HG03159 (cell line): ENCODE measurements around the gene ANKRD44.
A peak's percentile ranks its signal among the peaks of the same experiment; 100 is the strongest.

ENCODE experiments used
- ATAC-seq: cut with Tn5 transposase; IDR thresholded peaks from one replicate; pipeline ENCODE4 v1.9.1; 2021; ENCODE audit warnings: mild to moderate bottlenecking, moderate library complexity; ENCODE audit not compliant: unreplicated experiment

Gene ANKRD44

GRCh38 chr2:197124639-197125390 is 185.8 kb downstream of the ANKRD44 start:
- ATAC-seq: no peak

GRCh38 chr2:197122821-197123220 is 187.8 kb downstream of the ANKRD44 start:
- ATAC-seq: no peak

GRCh38 chr2:197121756-197122385 is 188.7 kb downstream of the ANKRD44 start:
- ATAC-seq: no peak

- ATAC-seq: no peak
These were observed 189.3 kb downstream of the ANKRD44 start for GRCh38 chr2:197121255-197121654.

- ATAC-seq: no peak
These were observed 194.2 kb downstream of the ANKRD44 start for GRCh38 chr2:197116306-197116879.

GRCh38 chr2:197115325-197115724 is 195.3 kb downstream of the ANKRD44 start:
- no peak for ATAC-seq

- ATAC-seq: peak; percentile 73
These were observed 197.3 kb downstream of the ANKRD44 start for GRCh38 chr2:197113275-197113711.

GRCh38 chr2:197109326-197109725 is 201.3 kb downstream of the ANKRD44 start:
- no peak for ATAC-seq

- ATAC-seq: no peak
These were observed 201.8 kb downstream of the ANKRD44 start for GRCh38 chr2:197108758-197109157.

GRCh38 chr2:197107291-197108269 is 203.0 kb downstream of the ANKRD44 start:
- ATAC-seq: no peak

GRCh38 chr2:197103363-197103762 is 207.2 kb downstream of the ANKRD44 start:
- no peak for ATAC-seq

- no peak for ATAC-seq
These were observed 208.3 kb downstream of the ANKRD44 start for GRCh38 chr2:197102231-197102630.

GRCh38 chr2:197101519-197101918 is 209.1 kb downstream of the ANKRD44 start:
- no peak for ATAC-seq

- ATAC-seq: no peak
These were observed 212.8 kb downstream of the ANKRD44 start for GRCh38 chr2:197097578-197098366.

- no peak for ATAC-seq
These were observed 213.9 kb downstream of the ANKRD44 start for GRCh38 chr2:197096649-197097048.

GRCh38 chr2:197092431-197092830 is 218.1 kb downstream of the ANKRD44 start:
- ATAC-seq: no peak

- no peak for ATAC-seq
These were observed 219.7 kb downstream of the ANKRD44 start for GRCh38 chr2:197090742-197091367.

- ATAC-seq: no peak
These were observed 220.9 kb downstream of the ANKRD44 start for GRCh38 chr2:197089655-197090054.

- ATAC-seq: no peak
These were observed 221.9 kb downstream of the ANKRD44 start for GRCh38 chr2:197088694-197089093.

GRCh38 chr2:197086500-197086899 is 224.1 kb downstream of the ANKRD44 start:
- ATAC-seq: no peak
